Raji (cell line): ENCODE results near the gene RPTOR.

Experiments used
- POLR2A ChIP-seq: IDR thresholded peaks from 2 replicates; pipeline ENCODE4 v1.6.1; 2011; ENCODE audit warnings: low read depth, low read length, control low read depth; ENCODE audit not compliant: insufficient read depth

Gene RPTOR

GRCh38 chr17:80593181-80593580 is 48.5 kb downstream of the RPTOR start:
- TF ChIP-seq POLR2A = no peak

GRCh38 chr17:80594431-80595269 is 50.0 kb downstream of the RPTOR start:
- TF ChIP-seq POLR2A = no peak

GRCh38 chr17:80596760-80597608 is 52.3 kb downstream of the RPTOR start:
- no peak for TF ChIP-seq POLR2A

GRCh38 chr17:80598813-80599545 is 54.3 kb downstream of the RPTOR start:
- no peak for TF ChIP-seq POLR2A

- no peak for TF ChIP-seq POLR2A
Measured at GRCh38 chr17:80599546-80600305, 55.1 kb downstream of the RPTOR start.

GRCh38 chr17:80601146-80601545 is 56.5 kb downstream of the RPTOR start:
- no peak for TF ChIP-seq POLR2A

GRCh38 chr17:80603396-80603795 is 58.8 kb downstream of the RPTOR start:
- TF ChIP-seq POLR2A = no peak

GRCh38 chr17:80604009-80604669 is 59.5 kb downstream of the RPTOR start:
- no peak for TF ChIP-seq POLR2A

- no peak for TF ChIP-seq POLR2A
Measured at GRCh38 chr17:80604670-80605010, 60.0 kb downstream of the RPTOR start.

GRCh38 chr17:80605326-80606066 is 60.9 kb downstream of the RPTOR start:
- TF ChIP-seq POLR2A = no peak

GRCh38 chr17:80608326-80608725 is 63.7 kb downstream of the RPTOR start:
- no peak for TF ChIP-seq POLR2A

- TF ChIP-seq POLR2A = no peak
Measured at GRCh38 chr17:80609757-80610156, 65.1 kb downstream of the RPTOR start.

- no peak for TF ChIP-seq POLR2A
Measured at GRCh38 chr17:80611816-80612215, 67.2 kb downstream of the RPTOR start.
